GM18526 (cell line): ENCODE measurements around the gene PCDHGB2.

Source experiments
- POLR2A ChIP-seq: IDR thresholded peaks from 3 replicates; pipeline ENCODE4 v1.6.1; 2011; ENCODE audit not compliant: insufficient read length; ENCODE audit errors: extremely low read depth

PCDHGB2 gene

DNA sequence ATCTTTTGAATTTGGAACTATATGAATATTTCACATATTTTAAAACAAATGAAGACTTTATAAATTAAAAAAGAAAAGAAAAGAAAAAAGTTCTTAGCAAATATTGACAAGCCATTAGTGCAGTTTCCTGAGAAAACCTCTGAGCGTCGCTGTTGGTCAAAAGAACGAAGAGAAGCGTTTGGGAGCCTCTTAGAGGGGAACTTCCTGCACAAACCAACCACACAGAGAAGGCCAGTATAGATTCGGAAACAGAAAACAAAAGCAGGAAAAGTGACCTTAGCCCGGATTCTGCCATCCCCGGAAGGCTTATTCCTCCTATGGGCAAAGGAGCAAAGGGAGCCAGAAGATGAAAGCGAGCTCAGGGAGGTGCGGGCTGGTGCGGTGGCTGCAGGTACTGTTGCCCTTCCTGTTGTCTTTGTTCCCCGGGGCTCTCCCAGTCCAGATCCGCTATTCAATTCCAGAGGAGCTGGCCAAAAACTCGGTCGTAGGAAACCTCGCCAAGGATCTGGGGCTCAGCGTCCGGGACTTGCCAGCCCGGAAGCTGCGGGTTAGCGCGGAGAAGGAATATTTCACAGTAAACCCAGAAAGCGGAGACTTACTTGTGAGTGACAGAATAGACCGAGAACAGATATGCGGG, at the start of gene PCDHGB2:
Gene PCDHGB2 (plus strand): TSS at position 205 of the 637 bp plus-strand sequence. CDS start 142 bp downstream, at position 347.
- no peak for TF ChIP-seq POLR2A

DNA sequence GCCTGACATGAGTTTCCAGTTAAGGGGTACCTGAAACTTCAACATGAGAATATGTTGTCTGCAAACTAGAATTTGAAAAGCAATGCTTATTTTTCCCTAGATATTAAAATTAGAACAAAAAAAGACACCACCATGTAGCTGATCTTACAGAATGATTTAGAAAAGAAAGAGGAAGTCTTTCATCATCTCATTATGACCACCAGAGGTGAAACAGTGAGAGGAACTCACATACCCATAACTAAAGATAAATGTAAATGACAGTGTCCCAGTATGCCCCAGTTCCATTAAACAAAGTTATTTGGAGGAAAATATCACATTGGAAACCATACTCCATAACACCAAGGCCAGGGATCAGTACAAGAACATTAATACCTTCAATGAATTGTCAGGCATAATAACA, 46.1 kb upstream of the PCDHGB2 start:
- TF ChIP-seq POLR2A = no peak

DNA sequence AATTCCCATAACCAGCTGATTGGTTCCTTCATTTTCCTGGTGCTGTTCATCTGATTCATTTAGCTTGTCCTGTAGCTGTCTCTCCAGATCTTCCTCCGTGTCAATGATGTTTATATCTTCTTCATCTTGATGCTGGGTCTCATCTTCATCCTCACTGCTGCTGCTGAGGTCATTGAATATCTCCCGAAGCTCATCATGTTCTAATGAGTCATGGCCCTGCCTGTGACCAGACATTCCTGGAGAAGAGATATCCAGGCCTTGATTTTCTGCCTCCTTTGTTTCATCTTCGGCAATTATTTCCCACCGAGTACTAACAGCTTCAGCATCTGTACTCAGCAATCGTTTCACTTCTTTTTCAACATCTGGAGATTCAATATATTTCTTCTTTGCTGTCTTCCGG, 40.6 kb upstream of the PCDHGB2 start:
- no peak for TF ChIP-seq POLR2A

DNA sequence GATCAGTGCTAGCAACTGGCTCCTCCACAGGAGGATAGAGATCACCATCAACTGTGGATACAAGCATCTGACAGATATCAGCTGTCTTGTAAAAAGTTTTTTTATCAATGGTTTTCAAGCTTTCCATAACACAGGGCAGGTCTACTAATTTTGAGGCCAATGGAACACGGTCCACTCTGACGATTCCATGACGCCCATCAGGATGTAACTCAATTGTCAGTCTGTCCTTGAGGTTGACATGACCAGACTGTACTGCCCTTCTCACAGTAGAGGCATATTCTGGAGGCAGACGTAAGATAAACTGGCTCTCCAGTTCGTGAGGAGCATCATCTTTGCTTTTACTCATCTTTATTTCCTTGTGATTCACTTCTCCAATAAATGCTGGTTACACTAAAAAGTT, 40.1 kb upstream of the PCDHGB2 start:
- TF ChIP-seq POLR2A = no peak

DNA sequence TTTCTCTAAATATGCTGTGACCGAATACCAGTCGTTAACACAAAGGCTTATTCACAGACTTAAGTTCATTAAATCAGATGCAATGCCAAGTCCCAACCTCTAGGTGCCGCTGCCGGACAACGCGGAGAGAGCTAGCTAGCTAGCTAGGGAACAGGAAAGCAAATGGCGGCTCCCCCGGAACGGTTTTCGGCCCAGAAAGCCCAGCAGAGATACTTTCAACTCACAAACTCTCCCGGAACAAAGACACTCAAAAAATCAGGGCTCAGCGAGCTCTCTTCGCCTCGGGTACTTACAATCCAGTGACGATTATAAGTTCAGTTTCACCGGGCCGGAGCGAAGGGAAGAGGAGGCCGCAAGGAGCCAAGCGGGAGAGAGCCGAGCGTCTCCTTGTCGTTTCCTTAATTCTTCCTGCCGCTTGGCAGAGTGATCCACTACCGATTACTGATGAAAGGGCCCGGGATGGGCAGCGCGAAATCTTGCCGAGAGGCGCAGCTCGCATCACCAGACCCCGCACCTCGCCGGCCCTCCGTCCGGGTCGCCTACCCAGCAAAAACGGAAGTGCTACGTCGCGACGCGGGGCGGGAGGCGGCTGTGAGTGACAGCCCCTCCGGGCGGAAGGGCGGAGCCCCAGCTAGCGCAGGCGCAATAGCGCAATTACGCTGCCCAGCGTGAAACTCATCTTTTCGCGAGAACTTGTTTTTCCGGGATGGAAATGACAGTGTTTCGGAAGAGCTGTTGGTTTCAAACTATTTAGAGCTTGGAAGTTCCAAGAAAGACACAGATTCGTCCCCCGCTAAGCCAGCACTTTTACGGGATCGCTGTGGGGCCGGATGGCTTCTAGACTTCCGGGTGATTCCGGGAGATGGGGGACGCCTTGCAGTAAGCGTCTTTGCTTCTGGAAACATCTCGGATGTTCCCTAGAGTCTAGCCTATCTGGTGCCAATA, 39.3 kb upstream of the PCDHGB2 start, which contains the start of gene TAF7:
Gene TAF7 (minus strand): TSS at position 560 of the 945 bp plus-strand sequence. CDS start 740 bp downstream, outside the sequence.
- TF ChIP-seq POLR2A = peak; percentile 94

DNA sequence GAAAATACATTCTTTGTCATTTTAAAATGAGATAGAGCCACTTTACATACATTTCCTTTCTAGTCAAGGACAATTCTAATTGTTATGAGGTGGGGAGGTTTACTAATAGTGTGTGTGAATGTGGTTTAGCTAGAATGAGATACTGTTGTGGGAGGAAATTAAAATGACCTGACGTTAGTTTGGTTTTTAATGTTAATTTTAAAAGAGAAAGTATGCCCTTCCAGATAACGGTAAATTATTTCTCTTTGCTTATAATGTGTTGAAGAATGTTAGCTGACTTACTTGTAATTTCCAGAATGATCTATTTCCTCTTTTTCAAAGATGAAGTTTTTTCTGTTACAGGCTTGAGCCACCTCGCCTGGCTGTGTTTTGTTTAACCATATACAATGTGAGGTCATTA, 37.5 kb upstream of the PCDHGB2 start:
- no peak for TF ChIP-seq POLR2A

DNA sequence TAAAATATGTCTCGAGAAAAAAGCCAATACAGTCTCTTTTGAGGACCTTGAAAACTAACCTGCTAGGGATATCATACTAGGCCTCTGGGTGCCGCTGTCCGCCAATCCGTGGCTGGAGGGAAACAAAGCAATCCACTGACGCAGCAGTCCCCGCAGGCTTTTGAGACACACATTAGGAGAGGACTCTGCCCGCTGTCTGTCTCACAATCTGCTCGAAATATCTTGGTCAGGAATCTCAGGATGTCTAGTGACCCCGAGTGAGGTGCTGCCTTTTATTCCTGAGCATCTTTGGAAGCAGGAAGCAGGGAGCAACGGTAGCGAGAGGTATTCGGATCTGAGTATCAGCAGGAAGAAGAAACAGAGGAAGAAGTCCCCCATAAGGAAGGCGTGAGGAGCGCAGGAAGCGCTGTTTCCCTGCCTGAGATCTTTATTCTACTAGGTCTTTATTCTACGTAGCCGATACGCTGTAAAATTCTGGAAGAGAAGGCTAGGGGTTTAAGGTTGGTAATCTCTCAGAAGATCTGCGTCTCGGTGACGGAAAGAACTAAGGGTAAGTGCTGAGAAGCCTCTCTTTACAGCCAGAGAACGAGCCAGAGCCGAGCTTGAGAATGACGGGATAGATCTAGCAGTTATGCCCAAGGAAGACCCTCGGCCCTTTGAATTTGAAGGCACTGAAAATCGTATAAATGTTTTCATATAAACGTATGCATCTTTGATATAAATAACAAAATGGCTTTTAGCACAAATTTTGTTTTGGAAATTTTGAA, 33.5 kb upstream of the PCDHGB2 start:
- no peak for TF ChIP-seq POLR2A

DNA sequence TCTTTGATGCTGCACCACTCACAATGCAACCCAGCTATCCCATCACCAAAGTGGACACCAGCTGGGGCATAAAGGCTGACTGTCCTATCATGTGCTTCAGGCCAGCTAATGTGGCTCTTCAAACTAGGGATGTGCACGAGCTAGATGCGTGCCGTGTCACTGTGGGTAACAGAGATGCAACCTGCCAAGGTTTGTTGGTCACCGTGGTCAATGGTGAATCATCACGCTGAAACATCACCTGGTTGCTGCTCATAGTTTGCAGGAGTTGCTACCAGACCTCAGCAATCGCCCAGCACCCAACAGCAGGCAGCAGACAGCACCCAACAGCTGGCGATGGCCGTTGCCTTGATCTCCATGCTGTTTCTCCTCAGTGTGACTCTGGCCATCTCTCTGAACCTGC, 31.6 kb upstream of the PCDHGB2 start:
- TF ChIP-seq POLR2A = no peak

DNA sequence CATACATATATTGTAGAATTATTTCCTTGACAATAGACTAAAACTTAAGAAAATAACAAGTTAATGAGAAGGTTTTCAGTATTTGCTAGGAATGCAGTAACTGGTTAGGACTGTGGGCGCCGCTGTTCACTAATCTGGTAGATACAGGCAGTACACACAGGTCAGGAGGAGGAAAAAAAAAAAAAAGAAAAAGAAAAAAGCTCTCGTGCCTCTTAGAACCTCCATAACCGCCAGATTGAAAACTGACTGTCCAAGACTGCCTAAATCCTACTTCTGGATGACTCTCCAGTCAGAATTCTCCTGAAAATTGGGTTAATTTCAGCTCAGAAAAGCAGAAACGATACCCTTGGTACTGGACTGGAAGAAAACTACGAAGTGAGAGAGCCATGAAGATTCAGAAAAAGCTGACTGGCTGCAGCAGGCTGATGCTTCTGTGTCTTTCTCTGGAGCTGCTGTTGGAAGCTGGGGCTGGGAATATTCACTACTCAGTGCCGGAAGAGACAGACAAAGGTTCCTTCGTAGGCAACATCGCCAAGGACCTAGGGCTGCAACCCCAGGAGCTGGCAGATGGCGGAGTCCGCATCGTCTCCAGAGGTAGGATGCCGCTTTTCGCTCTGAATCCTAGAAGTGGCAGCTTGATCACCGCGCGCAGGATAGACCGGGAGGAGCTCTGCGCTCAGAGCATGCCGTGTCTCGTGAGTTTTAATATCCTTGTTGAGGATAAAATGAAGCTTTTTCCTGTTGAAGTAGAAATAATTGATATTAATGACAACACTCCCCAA, 29.3 kb upstream of the PCDHGB2 start, which contains the start of gene PCDHGA1:
Gene PCDHGA1 (plus strand): TSS at position 216 of the 782 bp plus-strand sequence.
- TF ChIP-seq POLR2A = no peak

DNA sequence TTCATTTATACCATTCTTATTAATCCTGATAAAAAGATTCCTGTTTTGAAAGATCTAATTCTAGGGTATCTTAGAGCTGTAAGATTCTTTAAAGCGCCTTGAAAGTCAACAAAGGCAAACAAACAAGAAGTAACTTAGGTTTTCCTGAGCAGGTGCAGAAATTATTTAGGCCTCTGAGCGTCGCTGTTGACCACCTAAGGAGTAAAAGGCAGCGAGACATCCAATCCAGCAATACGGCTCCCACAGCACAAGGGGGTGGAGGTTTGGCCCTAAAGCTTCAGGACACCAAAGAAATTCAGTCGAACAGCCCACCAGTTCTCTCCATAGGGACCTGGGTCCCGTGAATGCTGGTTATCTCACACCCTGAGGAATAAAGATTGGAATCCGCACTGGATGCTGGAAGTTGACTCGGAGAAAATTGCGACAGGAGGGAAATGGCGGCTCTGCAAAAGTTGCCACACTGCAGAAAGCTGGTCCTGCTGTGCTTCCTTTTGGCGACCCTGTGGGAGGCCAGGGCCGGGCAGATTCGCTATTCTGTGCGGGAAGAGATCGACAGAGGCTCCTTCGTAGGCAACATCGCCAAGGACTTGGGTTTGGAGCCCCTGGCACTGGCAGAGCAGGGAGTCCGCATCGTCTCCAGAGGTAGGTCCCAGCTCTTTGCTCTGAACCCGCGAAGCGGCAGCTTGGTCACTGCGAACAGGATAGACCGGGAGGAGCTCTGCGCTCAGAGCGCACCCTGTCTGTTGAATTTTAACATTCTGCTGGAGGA, 21.1 kb upstream of the PCDHGB2 start, which contains the start of gene PCDHGA2:
Gene PCDHGA2 (plus strand): TSS at position 223 of the 769 bp plus-strand sequence.
- TF ChIP-seq POLR2A = no peak

DNA sequence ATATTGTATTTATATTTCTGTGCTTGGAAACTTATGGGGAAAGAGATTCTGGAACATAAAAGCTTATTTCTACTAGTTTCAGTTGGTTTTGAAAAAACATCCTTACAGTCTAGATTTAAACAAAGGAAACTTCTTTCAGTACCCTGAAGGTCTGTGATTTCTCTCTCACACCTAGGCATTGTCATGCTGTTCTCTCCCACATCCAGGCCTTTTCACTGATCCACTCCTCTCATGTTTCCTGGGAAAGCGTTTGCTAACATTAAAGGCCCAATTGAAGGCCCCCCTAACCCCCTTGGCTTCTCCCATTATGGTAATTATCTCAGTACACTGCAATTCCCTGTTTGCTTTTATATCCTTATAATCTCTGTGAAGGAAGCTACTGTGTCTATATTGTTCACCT, 17.0 kb upstream of the PCDHGB2 start:
- no peak for TF ChIP-seq POLR2A

DNA sequence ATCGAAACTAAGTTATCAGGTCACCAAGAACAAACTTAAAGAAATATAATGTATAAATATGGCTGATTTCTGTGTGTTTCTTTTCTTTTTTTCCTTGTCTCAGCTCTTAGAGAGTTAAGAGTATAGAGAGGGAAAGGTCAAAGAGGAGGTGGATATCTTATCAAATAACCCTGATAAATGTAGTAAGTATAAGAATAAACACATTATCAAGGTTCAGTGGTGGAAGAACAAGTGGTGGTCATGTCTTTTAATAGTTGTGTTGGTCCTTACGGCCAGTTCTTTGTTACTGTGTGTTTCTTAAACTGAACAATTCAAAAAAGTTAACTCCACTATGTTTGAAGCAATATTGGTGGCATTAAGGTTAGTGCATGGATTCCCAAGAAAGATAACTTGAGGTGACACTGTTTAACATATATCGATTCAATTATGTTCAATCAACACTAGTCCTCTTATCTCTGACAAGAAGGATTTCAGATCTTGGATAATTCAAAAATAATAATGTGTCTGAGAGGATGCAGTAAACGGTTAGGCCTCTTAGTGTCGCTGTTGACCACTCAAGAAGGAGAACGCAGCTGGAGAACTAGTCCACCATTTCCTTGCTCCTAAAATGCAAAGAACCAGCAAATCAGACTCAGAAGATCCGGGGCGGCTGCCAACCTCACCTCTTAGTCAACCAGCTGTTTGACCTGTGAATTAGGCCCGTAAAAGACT, 16.4 kb upstream of the PCDHGB2 start, which contains the start of gene PCDHGA3:
Gene PCDHGA3 (plus strand): TSS at position 588 of the 711 bp plus-strand sequence. CDS start 205 bp downstream, outside the sequence.
- no peak for TF ChIP-seq POLR2A

DNA sequence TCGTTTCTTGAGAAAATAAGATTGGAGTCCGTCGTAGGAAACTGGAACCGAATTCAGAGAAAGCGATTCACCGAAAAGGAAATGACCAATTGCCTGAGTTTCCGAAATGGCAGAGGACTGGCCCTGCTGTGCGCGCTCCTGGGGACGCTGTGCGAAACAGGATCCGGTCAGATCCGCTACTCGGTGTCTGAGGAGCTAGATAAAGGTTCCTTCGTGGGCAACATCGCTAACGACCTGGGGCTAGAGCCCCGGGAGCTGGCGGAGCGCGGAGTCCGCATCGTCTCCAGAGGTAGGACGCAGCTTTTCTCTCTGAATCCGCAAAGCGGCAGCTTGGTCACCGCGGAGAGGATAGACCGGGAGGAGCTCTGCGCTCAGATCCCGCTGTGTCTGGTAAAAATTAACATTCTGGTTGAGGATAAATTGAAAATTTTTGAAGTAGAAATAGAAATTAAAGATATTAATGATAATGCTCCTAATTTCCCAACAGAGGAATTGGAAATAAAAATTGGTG, 15.8 kb upstream of the PCDHGB2 start:
- TF ChIP-seq POLR2A = no peak
